Trophoblast cell (in vitro differentiated cells and primary cell): ENCODE data around the gene BMP2.
A peak's percentile ranks its signal among the peaks of the same experiment; 100 is the strongest.

Experiments used
- DNase-seq, 2 donors: peaks; one replicate each; pipeline ENCODE4 v3.0.0-alpha.2; 2016
- H2AFZ ChIP-seq: 2 replicates; pipeline ENCODE4 v1.6.1; 2013; ENCODE audit warnings: low read length, moderate library complexity, mild to moderate bottlenecking; ENCODE audit not compliant: insufficient read depth, poor library complexity
- H2AK5ac ChIP-seq: 2 replicates; pipeline ENCODE4 v1.6.1; 2013; ENCODE audit warnings: mild to moderate bottlenecking, low read length
- H2BK120ac ChIP-seq: 2 replicates; pipeline ENCODE4 v1.6.1; 2013; ENCODE audit warnings: low read length, mild to moderate bottlenecking, moderate library complexity; ENCODE audit not compliant: insufficient read depth, poor library complexity
- H2BK12ac ChIP-seq: 2 replicates; pipeline ENCODE4 v1.6.1; 2013; ENCODE audit warnings: mild to moderate bottlenecking, low read length, moderate library complexity
- H2BK5ac ChIP-seq: 2 replicates; pipeline ENCODE4 v1.6.1; 2013; ENCODE audit warnings: low read length, low read depth, moderate library complexity, mild to moderate bottlenecking; ENCODE audit not compliant: poor library complexity
- H3K14ac ChIP-seq: 2 replicates; pipeline ENCODE4 v1.6.1; 2013; ENCODE audit warnings: mild to moderate bottlenecking, low read length
- H3K18ac ChIP-seq: 2 replicates; pipeline ENCODE4 v1.6.1; 2013; ENCODE audit warnings: mild to moderate bottlenecking, low read length
- H3K23ac ChIP-seq: 2 replicates; pipeline ENCODE4 v1.6.1; 2013; ENCODE audit warnings: low read length
- H3K27ac ChIP-seq: 2 replicates; pipeline ENCODE4 v1.5.1; 2013; ENCODE audit warnings: low read depth, mild to moderate bottlenecking, inconsistent platforms, low read length, moderate library complexity
- H3K27me3 ChIP-seq: 2 replicates; pipeline ENCODE4 v1.6.1; 2013; ENCODE audit warnings: inconsistent platforms, mild to moderate bottlenecking, low read length, moderate library complexity; ENCODE audit not compliant: insufficient read depth
- H3K36me3 ChIP-seq, 2 experiments: 1 replicate in 1 of 2; 2 replicates in 1 of 2; pipeline ENCODE4 v1.6.1; 2013; ENCODE audit warnings: low read length in 2 of 2, mild to moderate bottlenecking in 2 of 2, moderate library complexity in 1 of 2; ENCODE audit not compliant: insufficient read depth in 2 of 2, control insufficient read depth in 1 of 2
- H3K4ac ChIP-seq: 2 replicates; pipeline ENCODE4 v1.6.1; 2013; ENCODE audit warnings: low read depth, mild to moderate bottlenecking, low read length, moderate library complexity
- H3K4me1 ChIP-seq, 2 experiments: 1 replicate in 1 of 2; 2 replicates in 1 of 2; pipeline ENCODE4 v1.6.1; 2013; ENCODE audit warnings: low read length in 2 of 2, mild to moderate bottlenecking in 2 of 2, moderate library complexity in 1 of 2; ENCODE audit not compliant: insufficient read depth in 2 of 2, control insufficient read depth in 1 of 2
- H3K4me2 ChIP-seq: 2 replicates; pipeline ENCODE4 v1.6.1; 2013; ENCODE audit warnings: inconsistent platforms, mild to moderate bottlenecking, low read length, moderate library complexity
- H3K4me3 ChIP-seq: 2 replicates; pipeline ENCODE4 v1.5.1; 2013; ENCODE audit warnings: mild to moderate bottlenecking, low read depth, low read length, inconsistent platforms
- H3K79me1 ChIP-seq: one replicate; pipeline ENCODE4 v1.6.1; 2013; ENCODE audit warnings: low read length
- H3K79me2 ChIP-seq: 2 replicates; pipeline ENCODE4 v1.6.1; 2013; ENCODE audit warnings: low read length, mild to moderate bottlenecking; ENCODE audit not compliant: control insufficient read depth, insufficient read depth, poor library complexity
- H3K9ac ChIP-seq: 2 replicates; pipeline ENCODE4 v1.6.1; 2013; ENCODE audit warnings: mild to moderate bottlenecking, low read length
- H3K9me3 ChIP-seq: 2 replicates; pipeline ENCODE4 v1.6.1; 2013; ENCODE audit warnings: low read depth, mild to moderate bottlenecking, control low read depth, inconsistent platforms, low read length; ENCODE audit not compliant: insufficient read depth
- H4K12ac ChIP-seq: 2 replicates; pipeline ENCODE4 v1.6.1; 2013; ENCODE audit warnings: low read depth, mild to moderate bottlenecking, low read length, moderate library complexity
- H4K8ac ChIP-seq: 2 replicates; pipeline ENCODE4 v1.6.1; 2013; ENCODE audit warnings: low read depth, mild to moderate bottlenecking, low read length, moderate library complexity
- H4K91ac ChIP-seq: one replicate; pipeline ENCODE4 v1.6.1; 2013; ENCODE audit warnings: low read depth, mild to moderate bottlenecking, low read length, moderate library complexity
- WGBS: extraction: QIAGEN DNeasy Blood & Tissue Kit; methylation state at CpG from one replicate; pipeline ENCODE4 v1.1.7; 2013; ENCODE audit warnings: missing lambda C conversion rate; ENCODE audit not compliant: insufficient read length, insufficient coverage; ENCODE audit errors: extremely low coverage; 5-methylcytosine and 5-hydroxymethylcytosine counted together

Gene BMP2

GRCh38 chr20:6744805-6745204 is 22.7 kb upstream of the BMP2 start:
- Histone ChIP-seq H2BK120ac (no peak overlapping the region), H3K27ac (no peak overlapping the region), H3K36me3 (no peaks in the 10 kb centered on the region), H2BK12ac (no peak overlapping the region), H2AFZ (no peak overlapping the region), H3K23ac (no peak overlapping the region), H2AK5ac (no peak overlapping the region), H3K18ac (no peak overlapping the region), H3K14ac (no peak overlapping the region), H3K9me3 (peaks cover 1% of the 10 kb centered on the region), H3K79me1 (no peaks in the 10 kb centered on the region), H4K91ac (no peak overlapping the region), H4K8ac (no peak overlapping the region), H3K4ac (no peak overlapping the region), H3K4me3 (no peak overlapping the region), H2BK5ac (no peak overlapping the region), H3K4me2 (no peak overlapping the region), H3K9ac (no peak overlapping the region), H3K27me3 (no peaks in the 10 kb centered on the region), H4K12ac (no peak overlapping the region), H3K79me2 (no peaks in the 10 kb centered on the region), H3K4me1 (no peaks in the 10 kb centered on the region)
- DNase-seq = peak in 1 of 2 donors; percentile 3
- no CpG with 5 or more reads among the region's 4 CpGs for WGBS

DNA sequence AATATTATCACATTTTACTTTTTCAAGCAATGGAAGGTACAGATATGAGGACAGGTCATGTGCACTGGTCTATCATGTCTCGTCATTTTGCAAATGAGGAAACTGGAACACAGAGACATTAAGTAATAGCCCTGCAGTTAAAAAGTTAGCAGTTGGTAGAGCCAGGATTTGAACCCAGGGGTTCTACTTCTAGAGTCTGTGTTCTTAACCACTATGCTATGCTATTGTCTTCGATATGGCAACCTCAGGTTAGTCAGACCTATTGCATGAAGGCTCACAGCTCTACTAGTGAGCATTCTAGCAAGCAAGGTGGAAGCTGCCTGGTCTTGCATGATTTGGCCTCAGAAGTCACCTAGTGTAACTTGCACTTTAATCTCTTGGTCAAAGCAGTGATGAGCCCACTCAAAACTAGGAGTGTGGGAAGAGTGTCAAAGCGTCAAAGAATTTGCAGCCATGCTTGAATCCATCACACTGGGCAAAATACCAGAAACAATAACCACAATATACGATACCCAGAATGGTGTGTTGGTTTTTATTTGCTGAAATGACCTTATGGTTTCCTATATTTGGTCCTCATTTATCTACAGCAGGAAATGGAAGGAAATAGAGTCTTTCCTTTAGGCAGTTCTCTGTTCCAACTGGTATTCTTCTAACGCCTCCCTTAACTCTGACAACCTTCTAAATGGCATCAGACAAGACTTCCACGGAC is 20.4 kb upstream of the BMP2 start:
- Histone ChIP-seq H3K27me3 (no peaks in the 10 kb centered on the region), H3K79me2 (no peaks in the 10 kb centered on the region), H2BK12ac (no peak overlapping the region), H3K27ac (no peak overlapping the region), H3K14ac (no peak overlapping the region), H2AFZ (no peak overlapping the region), H4K91ac (no peak overlapping the region), H3K18ac (no peak overlapping the region), H2AK5ac (no peak overlapping the region), H3K36me3 (no peaks in the 10 kb centered on the region), H4K12ac (no peak overlapping the region), H4K8ac (no peak overlapping the region), H2BK120ac (no peak overlapping the region), H2BK5ac (no peak overlapping the region), H3K4me1 (no peaks in the 10 kb centered on the region), H3K4me3 (no peak overlapping the region), H3K9ac (no peak overlapping the region), H3K4ac (no peak overlapping the region), H3K23ac (no peak overlapping the region), H3K4me2 (no peak overlapping the region), H3K79me1 (no peaks in the 10 kb centered on the region), H3K9me3 (peaks cover 1% of the 10 kb centered on the region)
- DNase-seq = no peak
- no CpG with 5 or more reads among the region's 6 CpGs for WGBS

DNA sequence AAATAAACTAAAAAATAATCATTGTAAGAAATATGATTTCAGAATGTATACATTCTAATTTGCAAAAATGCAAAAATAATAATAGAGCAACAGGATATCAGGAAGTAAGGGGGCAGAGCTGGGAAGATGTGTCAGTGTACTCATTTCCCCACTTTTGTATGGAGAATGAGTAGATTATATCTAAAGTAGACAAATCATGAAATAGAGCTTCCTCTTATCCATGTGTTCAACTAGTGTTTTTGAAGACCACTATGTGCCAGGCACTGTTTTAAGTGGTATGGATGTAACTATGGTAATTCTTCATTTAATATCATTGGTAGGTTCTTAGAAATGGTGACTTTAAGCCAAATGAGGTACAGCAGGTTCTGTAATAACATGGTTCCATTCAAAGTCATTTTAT is 17.0 kb upstream of the BMP2 start:
- Histone ChIP-seq H3K36me3 (no peaks in the 10 kb centered on the region), H3K27ac (no peak overlapping the region), H3K4ac (no peak overlapping the region), H4K12ac (no peak overlapping the region), H4K91ac (no peak overlapping the region), H2BK5ac (no peak overlapping the region), H3K14ac (no peak overlapping the region), H3K9ac (no peak overlapping the region), H2BK12ac (no peak overlapping the region), H2AFZ (no peak overlapping the region), H3K4me2 (no peak overlapping the region), H2AK5ac (no peak overlapping the region), H3K79me2 (no peaks in the 10 kb centered on the region), H3K4me1 (no peaks in the 10 kb centered on the region), H3K27me3 (no peaks in the 10 kb centered on the region), H2BK120ac (no peak overlapping the region), H3K79me1 (no peaks in the 10 kb centered on the region), H3K18ac (no peak overlapping the region), H4K8ac (no peak overlapping the region), H3K4me3 (no peak overlapping the region), H3K23ac (no peak overlapping the region), H3K9me3 (no peaks in the 10 kb centered on the region)
- DNase-seq = no peak

DNA sequence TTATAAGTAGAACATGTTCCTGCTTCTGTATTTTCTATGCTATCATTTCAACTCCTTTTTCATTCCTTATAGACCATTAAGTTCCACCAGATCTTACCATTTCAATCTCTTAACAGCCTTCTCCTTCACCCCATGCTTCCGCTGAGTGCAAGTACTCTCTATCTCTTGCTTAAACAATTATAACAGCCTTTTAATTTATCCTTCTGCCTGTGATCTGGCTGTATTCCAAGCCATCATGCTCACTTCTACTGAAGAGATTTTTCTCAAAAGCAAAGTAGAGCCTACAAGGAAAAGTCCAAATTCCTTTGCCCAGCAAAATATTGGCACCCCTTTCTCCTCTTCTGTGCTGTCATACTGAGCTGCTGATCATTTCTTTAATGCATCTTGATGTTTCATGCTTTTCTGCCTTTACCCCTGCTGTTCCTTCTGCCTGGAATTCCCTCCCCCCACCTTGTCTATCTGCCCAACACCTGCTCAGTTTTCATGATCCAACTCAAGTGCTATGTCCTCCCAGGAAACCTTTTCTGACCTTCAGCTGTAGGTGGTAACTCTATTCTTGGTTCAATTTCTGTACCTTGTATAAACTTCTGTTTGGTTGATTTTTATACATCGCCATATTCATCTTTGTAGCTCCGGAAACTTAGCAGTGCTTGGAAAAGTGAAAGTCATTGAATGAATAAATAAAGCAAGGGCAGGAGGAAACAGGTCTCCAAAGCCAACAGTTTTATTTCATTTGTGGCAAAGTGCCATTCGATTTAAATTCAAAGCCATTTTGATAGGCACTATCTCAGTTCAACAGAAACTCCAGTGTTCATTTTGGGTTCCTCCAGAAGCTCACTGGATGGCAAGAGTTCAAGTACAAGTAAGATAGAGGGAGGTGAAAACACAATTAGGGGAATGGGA is 10.5 kb upstream of the BMP2 start:
- no peaks in the 10 kb centered on the region for H3K27me3 ChIP-seq
- H3K4me3 ChIP-seq = no peak overlapping the region
- no CpG with 5 or more reads among the region's 4 CpGs for WGBS

More for the DNA sequence above, 10.5 kb upstream of the BMP2 start:
- H2AFZ ChIP-seq = no peak overlapping the region
- H3K9me3 ChIP-seq = no peaks in the 10 kb centered on the region
- no peak overlapping the region for H3K4ac ChIP-seq
- no peak overlapping the region for H3K18ac ChIP-seq
- no peak overlapping the region for H4K12ac ChIP-seq
- H2BK12ac ChIP-seq = no peak overlapping the region
- no peaks in the 10 kb centered on the region for H3K36me3 ChIP-seq
- H2AK5ac ChIP-seq = no peak overlapping the region
- H3K9ac ChIP-seq = no peak overlapping the region
- H3K23ac ChIP-seq = no peak overlapping the region
- H3K4me2 ChIP-seq = no peak overlapping the region
- no peak overlapping the region for H2BK5ac ChIP-seq
- no peaks in the 10 kb centered on the region for H3K79me2 ChIP-seq
- no peak overlapping the region for H2BK120ac ChIP-seq
- H4K91ac ChIP-seq = no peak overlapping the region
- no peak for DNase-seq
- no peak overlapping the region for H3K27ac ChIP-seq
- H3K79me1 ChIP-seq = no peaks in the 10 kb centered on the region
- no peak overlapping the region for H4K8ac ChIP-seq
- H3K4me1 ChIP-seq = no peaks in the 10 kb centered on the region
- H3K14ac ChIP-seq = no peak overlapping the region
